Activated T-helper 1 cell treated with Interleukin-2 at 50 U/mL for 16 hours (primary cell): ENCODE data around the gene ARHGEF4.

Experiments used
- DNase-seq: peaks from one replicate; pipeline ENCODE4 v3.0.0-alpha.2; 2020; ENCODE audit warnings: low read depth

Gene ARHGEF4, protein sequence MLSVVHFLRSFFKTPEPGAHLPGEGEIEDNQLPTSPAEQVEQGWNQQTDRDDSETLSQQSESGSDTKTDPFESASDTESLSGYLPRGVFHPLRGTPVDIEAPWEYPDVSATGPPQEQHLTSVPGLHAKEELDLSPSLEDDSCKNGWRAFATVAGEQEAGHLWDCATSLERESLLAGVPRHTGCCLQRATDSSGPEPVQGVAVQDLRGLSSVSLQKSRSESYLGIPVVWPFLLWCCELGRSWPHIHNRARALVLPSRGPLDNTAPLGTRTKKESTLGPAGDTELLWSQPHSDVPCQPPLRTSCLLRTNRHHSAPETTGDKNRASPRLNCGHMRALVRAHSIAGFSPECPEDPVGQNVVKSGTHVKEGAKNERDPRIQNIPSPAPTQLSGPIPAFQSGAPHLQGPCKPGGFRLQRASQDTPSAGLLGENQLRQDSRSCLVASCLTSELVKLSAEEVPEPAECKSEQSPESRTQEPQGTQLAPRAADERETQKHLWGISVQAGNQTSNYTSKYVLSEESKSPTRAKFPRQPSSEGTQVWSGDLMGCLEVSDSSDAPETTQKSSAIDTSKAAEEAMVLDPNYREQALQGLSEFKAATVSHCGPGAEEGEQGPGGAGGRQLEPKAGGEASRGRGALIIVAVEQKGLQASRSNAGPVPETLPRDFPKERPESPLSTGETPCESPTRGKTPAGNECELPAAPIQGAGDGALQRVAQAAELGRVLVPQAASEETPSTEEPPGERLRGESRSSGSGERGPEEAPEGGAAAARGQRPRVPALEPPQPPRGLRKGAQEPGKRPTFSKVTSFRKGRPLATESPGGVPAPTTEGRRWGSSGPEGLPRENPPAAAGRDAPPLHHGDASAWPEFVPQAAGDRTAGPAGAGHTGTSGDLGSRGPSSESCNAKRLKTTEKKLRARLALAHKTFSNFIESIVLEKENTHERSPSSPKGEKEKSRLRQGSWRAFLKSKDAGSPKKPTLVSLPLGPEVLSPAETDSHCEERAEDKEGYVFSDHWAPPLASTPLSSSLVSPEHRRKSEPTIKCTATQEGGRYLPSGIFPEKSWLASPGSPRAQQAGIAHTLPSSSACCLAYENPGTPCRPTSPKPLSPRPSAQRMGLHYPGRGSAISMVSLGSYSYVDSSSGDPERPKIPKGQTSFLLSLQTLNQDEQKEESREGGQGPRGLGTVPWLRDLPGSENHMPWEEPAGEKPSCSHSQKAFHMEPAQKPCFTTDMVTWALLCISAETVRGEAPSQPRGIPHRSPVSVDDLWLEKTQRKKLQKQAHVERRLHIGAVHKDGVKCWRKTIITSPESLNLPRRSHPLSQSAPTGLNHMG (N-terminal part only)

DNA sequence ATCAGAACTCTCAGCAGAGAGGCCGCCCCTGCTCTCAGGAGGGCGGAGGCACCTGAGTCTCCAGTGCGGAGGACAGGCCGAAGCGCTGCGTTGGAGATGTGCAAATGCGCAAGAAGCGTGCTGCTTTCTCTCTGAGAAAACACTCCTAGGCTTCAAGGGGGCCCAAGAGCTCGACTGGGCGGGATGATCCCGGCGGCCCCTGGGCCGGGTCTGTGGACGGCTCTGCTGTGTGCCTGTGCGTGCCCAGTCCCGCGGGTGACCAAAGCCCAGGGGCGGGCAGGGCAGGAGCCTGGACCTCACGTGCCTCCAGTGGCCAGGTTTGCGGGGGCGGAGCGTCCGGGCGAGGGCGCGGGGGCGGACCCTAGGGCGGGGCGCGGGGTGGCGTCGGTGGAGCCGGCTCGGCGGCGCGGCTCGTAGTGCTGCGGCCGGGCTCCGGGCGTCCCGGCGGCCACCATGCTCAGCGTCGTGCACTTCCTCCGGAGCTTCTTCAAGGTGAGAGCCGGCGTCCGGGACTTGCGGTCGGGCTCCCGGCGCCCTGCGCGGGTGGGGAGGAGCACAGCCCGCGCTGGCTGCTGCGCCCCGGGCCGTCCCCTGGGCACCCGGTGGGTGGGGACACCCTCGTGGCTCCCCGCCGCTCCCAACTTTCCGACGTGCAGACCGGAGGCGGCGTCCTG is at the start of gene ARHGEF4:
TSS of gene ARHGEF4 (plus strand) at position 414 of the 674 bp plus-strand sequence. CDS start at position 454, 40 bp downstream.
- no peak for DNase-seq

DNA sequence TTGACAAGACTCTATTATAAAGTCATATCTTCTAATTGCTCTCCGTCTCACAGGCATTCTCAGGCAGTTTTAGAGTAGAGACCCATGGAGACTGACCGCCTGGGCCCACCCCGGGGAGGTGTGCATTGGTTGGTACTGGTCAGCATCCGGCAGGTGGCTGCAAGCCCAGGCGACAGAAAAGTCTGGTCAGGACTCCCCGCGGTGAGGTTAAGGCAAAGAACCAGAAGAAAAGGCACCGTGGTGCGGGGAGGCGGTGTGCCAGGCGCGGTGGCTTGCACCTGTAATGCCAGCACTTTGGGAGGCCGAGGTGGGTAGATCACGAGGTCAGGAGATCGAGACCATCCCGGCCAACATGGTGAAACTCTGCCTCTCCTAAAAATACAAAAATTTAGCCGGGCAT is 48.9 kb upstream of the ARHGEF4 start:
- DNase-seq = no peak

DNA sequence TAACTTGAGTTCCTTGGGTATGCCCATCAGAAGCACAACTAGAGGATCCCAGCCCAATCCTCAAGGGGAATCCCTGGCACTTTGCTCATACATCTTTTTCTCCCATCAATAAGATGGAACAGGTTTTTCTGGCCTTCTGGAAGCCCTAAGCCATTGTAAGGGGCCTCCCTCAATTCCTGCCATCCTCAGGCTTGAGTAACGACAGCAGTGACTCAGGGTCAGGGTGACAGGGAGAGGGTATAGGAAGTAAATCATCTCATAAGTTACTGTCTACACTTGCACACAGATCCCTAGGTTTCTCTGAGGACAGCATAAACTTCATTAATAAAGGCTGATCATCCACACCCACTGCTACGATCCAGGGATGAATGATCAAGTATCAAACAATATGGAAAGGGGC is 46.4 kb upstream of the ARHGEF4 start:
- DNase-seq = no peak

DNA sequence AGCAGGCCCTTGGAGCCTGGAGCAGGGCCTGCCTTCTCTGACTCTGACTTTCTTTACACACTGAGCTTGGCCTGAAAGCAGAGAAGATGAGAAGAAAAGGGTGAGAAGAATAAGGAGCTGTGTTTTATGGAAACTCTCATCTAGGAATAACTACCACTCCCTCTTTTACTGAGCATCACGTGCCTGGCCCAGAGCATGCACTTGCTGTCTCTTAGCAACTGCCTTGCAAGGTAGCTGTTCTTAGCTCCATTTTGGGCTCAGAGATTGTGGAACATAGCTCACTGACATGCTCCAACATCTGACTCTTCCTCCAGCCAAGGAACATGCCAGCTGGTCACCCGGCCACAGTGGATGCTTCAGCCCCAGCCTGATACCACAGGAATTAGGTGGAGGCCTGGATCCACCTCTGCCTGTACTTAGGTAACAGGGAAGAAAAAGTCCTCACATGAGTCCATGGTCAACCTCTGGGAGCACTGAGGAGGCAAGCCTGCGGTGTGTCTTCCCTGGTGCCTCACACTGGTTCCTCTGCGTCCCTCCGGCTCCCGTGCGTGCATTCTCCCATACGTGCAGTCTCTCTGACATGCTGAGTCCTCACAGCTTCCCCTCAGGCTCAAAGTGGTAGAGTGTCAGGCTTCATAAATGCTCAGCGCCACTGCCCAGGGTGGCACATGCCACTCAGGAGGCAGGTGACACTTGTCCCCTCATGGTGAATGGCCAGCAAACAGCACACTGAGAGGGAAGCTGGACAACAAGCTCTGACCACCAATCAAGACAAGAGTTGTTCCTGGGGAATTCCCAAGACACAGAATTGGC is 45.7 kb upstream of the ARHGEF4 start:
- DNase-seq = no peak

DNA sequence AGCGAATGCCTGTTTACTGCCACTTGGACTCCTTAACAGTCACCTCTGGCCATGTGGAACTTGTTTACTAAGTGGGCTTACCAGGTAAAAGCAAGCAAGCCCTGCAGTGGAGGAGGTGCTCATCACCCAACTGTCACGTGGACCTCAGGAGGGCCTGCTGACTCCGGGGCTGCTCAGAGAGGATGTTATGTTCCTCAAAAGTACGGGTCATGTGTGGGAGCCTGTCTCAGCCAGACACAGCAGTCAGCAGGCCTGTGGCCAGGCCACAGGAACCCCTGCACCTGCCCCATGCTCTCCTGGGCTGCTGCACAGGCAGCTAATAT is 45.1 kb upstream of the ARHGEF4 start:
- no peak for DNase-seq

DNA sequence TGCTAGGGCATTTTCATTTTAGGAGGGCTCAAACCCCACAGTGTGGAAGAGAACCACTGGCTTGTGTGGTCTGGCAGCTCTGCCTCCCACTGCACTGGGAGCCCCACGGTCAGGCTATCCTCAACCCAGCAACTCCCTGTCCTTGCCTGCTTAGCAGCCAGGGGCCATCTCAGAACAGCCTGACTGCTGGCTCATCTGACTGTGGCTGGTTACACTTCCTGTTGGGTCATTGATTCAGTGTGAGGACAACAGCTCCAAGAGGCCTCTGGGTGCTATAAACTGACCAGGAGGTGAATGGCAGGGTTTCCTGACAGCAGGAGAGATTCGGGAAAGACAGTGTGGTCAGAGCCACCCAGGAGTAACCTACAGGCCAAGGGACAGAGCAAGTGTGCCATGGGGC is 41.3 kb upstream of the ARHGEF4 start:
- DNase-seq = no peak

DNA sequence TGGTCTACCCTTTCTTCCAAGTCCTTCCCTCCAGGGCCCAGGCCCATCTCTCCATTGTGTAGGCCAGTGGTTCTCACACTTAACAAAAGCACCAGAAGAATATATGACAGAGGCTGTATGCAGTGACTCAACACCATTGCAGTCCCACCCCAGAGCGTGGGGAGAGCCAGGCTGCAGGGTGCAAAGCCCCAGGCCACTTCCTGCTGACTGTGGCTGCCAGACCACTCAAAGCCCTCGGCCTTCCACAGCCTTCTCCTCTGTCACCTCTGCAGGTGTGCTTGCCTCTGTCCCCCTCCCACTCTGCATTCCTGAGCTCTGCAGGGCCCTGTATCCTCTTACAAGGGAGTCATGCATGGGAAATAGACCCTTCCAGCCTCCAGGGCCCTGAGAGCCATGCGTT is 40.4 kb upstream of the ARHGEF4 start:
- DNase-seq = no peak

DNA sequence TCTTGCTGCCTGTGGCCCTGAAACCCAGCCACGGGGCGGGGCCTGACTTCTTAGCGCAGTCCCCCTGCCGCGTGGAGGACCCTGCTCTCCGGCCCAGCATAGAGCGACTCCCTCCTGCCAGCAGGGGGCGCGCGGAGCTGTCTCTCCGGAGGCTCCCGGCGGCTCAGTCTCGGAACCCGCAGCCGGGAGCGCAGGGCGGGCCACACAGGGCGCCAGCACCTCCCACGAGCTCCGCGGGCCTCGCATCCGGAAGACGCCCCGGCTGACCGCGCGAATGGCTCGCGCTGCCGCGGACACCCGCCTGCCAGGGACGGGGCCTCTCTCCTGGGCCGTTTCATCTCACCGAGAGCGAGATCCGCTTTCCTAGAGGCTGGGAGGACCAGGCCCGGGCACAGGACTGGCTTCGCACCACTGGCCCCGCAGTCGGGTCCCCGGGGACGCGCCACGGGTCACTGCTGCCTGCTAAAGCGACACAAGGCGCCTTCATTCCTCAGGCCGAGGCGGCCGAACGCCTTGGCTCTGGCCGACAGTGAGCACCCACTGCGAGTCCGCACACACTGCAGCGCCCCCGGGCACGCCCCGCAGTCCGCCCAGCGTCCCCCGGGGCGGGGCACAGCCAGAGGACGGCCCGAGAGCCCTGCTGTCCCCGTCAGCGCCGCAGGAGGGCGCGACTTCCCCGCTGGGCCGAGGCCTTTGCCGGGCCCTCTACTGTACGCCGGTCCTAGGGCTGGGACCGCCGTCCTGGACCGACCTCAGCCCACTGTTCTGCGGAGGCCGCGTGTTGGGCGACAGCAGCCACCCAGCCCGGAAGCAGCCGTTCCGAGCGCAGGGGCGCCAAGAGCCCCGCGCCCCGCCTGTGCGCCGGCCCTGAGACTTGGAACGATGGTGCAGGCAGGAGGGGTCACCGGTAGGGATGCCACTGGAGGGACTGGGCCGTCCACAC is 39.0 kb upstream of the ARHGEF4 start:
- peak; percentile 85 for DNase-seq

DNA sequence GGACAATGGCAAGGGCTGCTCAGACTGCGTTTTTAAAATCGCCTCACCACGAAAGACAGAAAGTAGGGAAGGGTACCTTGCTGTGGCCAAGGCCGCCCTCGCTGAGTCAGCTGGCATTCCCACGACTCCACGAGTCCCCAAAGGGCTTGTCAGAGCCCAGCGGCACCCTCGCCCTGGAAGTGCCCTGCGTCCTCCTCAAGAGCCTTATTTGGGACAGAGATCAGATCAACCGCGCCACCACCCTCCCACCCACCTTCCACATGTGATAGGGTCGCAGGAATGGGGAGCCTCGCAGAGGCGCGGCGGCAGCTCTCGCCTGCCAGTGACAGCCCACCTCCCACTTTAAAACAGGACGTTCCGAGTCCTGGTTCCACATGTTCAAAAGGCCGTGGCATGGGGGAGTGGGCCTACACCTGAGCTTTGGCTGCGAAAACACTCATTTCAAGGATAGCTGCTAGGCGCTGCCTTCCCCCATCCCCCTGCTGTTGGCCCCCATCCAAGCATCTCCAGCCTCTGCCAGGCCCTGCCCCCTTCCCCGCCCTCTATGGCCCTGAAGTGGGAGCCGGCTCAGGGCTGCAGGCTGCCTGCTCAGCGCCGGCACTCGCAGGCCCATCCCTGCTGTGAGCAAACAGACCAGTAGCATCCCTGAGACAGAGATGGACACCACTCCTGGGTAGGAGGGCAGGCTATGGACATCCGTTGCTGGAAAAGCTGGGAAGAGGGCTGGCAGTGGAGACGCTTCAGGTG is 38.1 kb upstream of the ARHGEF4 start:
- no peak for DNase-seq

DNA sequence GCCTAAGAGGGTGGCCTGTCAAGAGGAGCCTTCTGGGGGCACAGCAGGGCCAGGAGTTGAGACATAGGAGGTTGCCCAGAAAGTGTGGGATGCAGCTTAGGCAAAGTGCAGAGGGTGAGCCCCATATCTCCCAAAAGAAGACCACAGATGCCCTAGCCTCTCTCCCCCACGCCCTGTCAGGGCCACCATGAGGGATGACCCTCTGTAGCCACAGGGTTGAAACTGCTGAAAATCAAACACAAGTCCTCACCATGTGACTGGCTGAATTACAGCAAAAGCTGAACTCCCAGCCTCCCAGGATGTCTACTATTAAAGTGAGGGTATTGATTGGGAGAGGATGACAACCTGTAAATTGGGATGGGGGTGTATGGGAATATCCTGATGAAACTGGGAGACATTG is 37.4 kb upstream of the ARHGEF4 start:
- no peak for DNase-seq

DNA sequence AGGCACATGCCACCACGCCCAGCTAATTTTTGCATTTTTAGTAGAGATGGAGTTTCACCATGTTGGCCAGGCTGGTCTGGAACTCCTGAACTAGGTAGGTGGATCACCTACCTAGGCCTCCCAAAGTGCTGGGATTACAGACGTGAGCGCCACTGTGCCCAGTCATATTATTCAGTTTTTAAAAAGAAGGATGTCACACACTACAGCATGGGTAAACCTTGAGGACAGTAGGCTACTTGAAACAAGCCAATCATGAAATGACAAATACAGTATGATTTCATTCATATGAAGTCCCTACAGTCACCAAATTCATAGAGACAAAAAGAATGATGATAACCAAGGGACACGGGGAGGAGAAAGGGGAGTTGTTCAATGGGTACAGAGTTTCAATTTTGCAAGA is 31.1 kb upstream of the ARHGEF4 start:
- DNase-seq = no peak

DNA sequence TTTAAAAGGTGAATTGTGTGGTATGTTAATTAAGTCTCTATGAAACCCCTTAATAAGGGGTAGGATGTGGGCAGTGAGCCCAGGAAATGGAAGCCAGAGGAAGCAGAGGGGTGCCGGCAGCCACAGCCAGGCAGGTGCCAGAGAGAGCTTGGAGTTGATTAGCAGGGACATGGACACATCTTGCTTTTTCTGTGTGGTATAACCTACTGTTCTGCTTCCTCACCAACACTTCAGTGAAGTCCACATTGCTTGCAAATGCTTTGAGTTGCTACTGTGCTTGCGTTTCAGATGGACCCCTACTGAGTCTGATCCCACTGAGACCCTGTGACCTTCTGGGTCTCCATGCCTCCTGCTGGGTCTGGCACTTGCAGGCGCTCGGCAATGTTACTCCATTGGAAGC is 30.3 kb upstream of the ARHGEF4 start:
- DNase-seq = no peak

DNA sequence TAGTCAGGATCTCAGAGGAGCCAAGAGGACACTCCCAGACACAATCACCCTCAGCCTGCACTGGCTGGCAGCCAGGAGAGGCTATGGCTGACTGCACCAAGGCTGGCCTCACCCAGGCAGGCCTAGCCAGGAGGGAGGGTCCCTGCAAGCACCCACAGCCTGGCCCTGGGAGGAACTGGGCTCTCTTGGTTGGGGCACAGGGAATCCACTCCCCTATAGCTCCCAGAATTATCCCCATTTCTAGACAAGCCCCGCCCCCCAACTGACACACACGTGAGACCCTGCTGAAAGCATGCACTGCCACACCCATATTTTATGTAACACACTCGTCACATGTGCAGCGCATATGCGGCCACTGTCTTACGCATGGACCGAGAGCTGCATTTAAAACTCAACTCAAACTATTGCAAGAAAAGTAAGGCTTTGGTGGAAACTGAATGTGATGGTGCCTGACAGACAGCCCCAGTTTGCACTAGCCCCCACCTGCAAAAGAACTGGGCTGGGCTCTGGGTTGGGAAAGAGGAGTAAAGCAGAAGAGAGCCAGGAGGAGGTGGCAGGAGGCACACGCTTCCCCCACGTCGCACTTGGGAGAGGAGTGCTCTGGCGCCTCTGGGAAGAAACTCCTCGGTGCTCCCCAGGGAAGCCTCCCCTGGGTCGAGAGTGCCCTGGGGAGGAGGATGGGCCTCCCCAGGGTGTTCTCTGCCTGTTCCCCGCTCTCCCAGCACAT is 28.9 kb upstream of the ARHGEF4 start:
- no peak for DNase-seq

DNA sequence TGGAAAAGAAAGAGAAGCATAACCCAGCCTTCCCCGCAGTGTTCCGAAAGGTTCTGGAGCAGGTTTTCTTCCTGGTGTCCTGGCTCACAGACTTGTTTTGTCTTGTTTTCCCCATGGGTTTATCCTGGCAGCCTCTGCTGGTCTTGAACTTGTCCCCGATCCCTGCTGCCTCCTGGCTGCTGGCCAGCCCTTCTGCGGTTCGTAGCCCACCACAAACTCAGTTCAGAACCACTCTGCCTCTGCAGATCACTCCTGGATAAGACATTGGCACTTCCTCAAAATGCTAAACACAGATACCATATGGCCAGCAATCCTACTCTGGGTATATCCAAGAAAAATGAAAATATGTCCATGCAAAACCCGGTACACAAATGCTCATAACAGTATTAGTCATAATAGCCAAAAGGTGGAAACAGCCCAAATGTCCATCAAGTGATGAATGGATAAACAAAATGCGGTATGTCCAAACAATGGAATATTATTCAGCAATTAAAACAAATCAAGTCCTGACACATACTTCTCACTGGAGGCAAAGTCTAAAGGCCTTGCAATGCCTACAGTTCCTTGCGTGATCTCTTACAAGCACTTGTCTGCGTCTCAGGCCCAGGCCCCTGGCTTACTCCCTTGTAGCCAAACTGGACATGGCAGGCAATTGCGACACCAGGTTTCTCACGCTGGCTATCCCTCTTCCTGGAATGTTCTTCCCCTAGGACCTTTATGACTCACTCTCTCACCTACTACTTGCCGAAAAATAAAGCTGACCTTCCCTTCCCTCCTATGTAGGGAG is 28.0 kb upstream of the ARHGEF4 start:
- DNase-seq = no peak

DNA sequence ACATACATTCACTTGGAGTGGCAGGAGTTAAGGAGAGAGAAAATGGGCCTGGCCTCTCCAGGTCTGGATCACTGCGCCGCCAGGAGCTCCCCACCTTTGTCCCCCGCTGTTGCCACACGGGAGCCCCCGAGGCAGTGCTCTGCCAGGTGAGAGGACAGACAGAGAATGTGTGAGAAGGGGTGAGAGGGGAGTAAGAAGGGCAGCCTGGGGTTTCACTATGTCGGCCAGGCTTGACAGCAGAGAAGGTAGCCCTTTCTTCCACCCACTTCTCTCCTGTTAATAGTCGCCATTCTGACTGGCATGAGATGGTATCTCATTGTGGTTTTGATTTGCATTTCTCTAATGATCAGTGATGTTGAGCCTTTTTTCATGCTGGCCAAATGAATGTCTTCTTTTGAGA is 26.2 kb upstream of the ARHGEF4 start:
- no peak for DNase-seq

DNA sequence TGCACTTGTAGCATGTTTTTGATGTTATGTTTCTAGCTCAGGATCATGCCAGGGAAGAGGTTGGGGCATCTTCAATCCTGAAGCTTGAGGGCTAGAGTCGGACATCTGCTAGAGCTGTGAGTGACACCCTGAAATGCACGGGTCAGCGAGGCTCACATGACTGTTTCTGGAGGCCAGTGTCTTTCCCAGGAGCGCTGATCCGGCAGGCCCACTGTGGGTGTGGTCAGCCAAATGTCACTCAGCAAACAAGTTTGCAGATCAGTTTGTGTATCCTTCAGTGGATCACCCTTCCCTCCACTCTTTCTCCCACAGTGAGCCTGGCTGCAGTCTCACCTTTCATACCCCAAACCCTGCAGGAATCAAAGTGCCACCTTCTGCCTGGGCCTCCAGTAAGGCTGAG is 23.0 kb upstream of the ARHGEF4 start:
- DNase-seq = no peak

DNA sequence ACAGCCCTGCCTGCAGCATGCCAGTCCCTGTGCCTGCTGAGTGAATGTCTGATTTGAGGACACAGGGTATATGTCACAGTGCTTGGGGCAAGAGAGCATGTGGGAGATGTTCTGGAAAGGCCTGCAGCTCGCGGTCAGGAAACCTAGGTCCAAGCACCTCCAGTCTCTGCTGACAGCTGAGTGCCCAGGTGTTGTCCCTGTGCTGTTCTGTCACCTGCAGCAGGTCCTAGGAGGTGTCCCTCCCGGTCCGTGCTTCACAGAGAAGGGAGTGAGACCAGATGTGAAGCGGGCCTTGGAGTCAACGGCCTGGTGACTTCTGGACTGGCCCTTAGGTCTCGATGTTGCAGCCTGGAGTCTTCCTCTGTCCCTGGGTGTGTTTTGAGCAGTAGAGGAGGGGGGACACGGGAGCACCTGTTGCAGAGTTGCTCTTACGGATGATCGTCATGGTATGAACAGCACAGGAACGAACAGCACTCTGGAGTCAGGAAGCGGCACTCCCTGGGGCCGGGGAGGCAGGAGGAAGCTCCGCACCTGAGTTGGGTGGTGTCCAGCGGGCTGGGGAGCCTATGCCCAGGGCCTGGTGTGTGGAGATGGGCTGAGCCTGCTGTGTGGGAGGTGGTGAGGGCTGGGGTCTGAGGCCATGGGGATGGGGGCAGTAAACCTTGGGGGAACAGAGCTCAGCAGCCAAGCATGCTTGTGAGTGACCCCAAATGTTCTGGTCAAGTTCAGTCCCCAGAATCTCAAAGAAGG is 21.6 kb upstream of the ARHGEF4 start:
- DNase-seq = no peak
